ENCODE measurements around the gene GRIK1. TPM values are rescaled to one million over a fixed set of nuclear protein-coding genes. Genes with fewer than 3 reads are reported as not detected.

GRIK1 gene
- total RNA-seq (2022; extraction: Qiagen RNA extraction; ENCODE audit: low read depth), result not detected in 5 replicates

GRCh38 chr21:29939924-29940275 lies at the start of gene GRIK1:
GRIK1 (minus strand) TSS chr21:29939996.

Other genes with a start within 250 kb of the GRIK1 start
- gene CLDN17, start 226.8 kb upstream of the GRIK1 start, total RNA-seq (2022; extraction: Qiagen RNA extraction; ENCODE audit: low read depth), result not detected in 5 replicates

All from A549 treated with ZK216348 at 1 μM for 4 hours (cell line).